ENCODE measurements around the gene RAPH1. TPM values are rescaled to one million over a fixed set of nuclear protein-coding genes. Genes with fewer than 3 reads are reported as not detected.

RAPH1 gene
- total RNA-seq, 1 donor from 2014 or later: 17.2 TPM

DNA sequence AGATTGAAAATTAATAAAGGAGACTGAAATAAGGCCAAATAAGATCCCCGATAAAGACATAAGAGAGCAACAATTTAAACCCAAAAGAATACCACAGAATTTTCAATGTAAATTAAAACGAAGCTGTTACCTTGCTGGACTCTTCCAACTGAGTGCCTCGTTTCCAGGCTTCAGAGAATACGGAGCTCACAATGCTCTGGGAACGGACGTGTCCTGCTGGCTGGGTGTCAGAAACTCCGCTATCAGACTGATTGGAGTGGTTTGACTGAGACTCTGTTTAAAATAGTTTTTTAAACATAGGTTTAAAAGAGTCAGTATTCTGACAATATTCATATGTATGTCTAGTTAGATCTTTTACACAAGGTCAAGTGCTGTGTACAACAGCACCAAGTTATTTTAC is 90.4 kb downstream of the RAPH1 start:
- no peaks in the 10 kb centered on the region for H3K27me3 ChIP-seq (ENCODE audit: low read depth)
- DNase-seq: no peak
- H3K9me3 ChIP-seq (replicated peaks): no peaks in the 10 kb centered on the region
- peaks cover 38% of the 10 kb centered on the region for H3K4me1 ChIP-seq
- H3K4me3 ChIP-seq: no peak overlapping the region
- H3K36me3 ChIP-seq: peaks cover 77% of the 10 kb centered on the region
- TF ChIP-seq, protein P1, sequence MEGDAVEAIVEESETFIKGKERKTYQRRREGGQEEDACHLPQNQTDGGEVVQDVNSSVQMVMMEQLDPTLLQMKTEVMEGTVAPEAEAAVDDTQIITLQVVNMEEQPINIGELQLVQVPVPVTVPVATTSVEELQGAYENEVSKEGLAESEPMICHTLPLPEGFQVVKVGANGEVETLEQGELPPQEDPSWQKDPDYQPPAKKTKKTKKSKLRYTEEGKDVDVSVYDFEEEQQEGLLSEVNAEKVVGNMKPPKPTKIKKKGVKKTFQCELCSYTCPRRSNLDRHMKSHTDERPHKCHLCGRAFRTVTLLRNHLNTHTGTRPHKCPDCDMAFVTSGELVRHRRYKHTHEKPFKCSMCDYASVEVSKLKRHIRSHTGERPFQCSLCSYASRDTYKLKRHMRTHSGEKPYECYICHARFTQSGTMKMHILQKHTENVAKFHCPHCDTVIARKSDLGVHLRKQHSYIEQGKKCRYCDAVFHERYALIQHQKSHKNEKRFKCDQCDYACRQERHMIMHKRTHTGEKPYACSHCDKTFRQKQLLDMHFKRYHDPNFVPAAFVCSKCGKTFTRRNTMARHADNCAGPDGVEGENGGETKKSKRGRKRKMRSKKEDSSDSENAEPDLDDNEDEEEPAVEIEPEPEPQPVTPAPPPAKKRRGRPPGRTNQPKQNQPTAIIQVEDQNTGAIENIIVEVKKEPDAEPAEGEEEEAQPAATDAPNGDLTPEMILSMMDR (IDR thresholded peaks at IDR 0.05; ENCODE audit: borderline replicate concordance): no peak
- intact Hi-C loops (cut with micrococcal nuclease): no loop called here
- no peak overlapping the region for H3K27ac ChIP-seq (replicated peaks)

DNA sequence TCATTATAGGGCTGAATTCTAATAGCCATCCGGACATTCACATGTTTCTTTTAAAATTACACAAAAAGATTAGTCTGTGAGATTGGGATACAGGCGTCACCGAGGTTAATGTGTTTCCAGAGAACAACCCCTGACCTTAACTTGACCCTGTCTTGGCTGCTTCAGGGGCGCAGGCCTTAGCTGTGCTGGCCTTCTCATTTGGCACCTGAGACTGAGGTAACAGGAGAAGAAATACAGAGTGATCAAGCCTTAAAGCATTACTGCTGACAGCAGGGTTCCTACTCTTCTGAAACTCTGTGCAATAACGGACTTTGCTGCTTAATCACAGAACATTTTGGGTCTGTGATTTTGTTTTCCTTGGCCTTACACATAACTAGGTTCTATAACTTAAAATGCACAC is 92.6 kb downstream of the RAPH1 start:
- TF ChIP-seq, protein P1 (IDR thresholded peaks at IDR 0.05; ENCODE audit: borderline replicate concordance): no peak
- DNase-seq: no peak
- no peak overlapping the region for H3K4me3 ChIP-seq
- H3K27ac ChIP-seq (replicated peaks): no peak overlapping the region
- peaks cover 48% of the 10 kb centered on the region for H3K4me1 ChIP-seq
- intact Hi-C loops (cut with micrococcal nuclease): no loop called here
- H3K9me3 ChIP-seq (replicated peaks): no peaks in the 10 kb centered on the region
- H3K27me3 ChIP-seq (ENCODE audit: low read depth): no peaks in the 10 kb centered on the region
- peaks cover 74% of the 10 kb centered on the region for H3K36me3 ChIP-seq

DNA sequence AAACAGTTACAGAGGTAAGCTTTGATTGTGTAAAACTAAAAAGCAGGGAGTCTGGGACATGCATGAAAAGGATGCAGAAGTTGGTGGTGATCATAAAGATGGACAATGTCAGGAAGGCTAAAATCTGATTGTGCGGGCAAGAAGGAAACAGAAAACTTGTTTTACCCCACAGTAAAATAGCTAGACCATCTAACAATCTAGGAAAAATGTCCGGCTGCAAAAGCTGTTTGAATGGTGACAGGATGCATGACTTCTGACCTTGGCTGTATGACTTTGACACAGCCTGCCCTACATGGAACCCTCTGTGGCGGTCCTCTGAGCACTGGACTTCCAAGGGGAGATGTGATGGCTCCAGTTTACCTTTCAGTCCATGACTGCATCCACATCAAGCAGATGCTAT is 93.6 kb downstream of the RAPH1 start:
- H3K27ac ChIP-seq (replicated peaks): no peak overlapping the region
- peaks cover 66% of the 10 kb centered on the region for H3K36me3 ChIP-seq
- no peak overlapping the region for H3K4me3 ChIP-seq
- TF ChIP-seq, protein P1 (IDR thresholded peaks at IDR 0.05; ENCODE audit: borderline replicate concordance): no peak
- intact Hi-C loops (cut with micrococcal nuclease): no loop called here
- H3K4me1 ChIP-seq: peaks cover 58% of the 10 kb centered on the region
- H3K9me3 ChIP-seq (replicated peaks): no peaks in the 10 kb centered on the region
- no peaks in the 10 kb centered on the region for H3K27me3 ChIP-seq (ENCODE audit: low read depth)
- DNase-seq: no peak

DNA sequence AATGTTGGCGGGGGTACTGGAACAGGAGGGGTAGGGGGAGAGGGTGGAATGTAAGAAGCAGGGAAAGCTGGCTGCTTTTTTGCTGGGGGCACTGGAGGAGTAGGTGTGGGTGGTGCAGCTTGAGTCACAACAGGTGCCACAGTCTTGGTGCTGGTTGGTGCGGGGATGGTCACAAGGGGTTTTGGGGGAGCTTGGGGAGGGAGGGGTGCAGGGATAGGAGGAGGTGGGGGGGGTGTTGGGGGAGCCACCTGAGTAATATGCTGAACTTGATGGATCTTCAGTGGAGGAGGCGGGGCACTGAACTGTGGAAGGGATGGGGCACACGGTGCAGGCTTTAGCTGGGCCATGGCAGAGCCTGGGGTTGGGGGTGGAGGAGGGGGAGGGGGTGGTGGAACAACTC is 94.4 kb downstream of the RAPH1 start:
- intact Hi-C loops (cut with micrococcal nuclease): no loop called here

DNA sequence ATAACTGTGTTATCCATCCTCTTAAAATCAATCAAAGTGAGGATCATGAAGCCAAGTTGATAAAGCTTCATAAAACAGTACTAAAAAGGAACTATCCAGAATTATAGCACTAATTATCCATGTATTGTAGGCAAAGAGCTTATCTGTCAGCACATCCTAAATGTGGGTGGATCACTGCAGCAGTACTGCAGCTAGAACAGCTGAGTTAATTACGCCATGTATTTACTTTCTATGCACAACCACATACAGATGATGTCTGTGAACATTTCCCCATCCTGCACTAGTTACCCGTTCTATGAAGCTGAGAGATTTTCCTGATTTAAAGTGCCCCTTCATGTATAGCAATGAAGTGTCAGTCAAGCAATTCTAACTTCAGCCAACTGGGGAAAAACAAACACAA is 96.6 kb downstream of the RAPH1 start:
- H3K36me3 ChIP-seq: peaks cover 45% of the 10 kb centered on the region
- no peak overlapping the region for H3K27ac ChIP-seq (replicated peaks)
- intact Hi-C loops (cut with micrococcal nuclease): loop anchor here (10.0 kb wide), 1 partner anchor 154 kb away; no protein-coding TSS in a partner anchor
- no peak for DNase-seq
- no peak overlapping the region for H3K4me3 ChIP-seq
- no peaks in the 10 kb centered on the region for H3K9me3 ChIP-seq (replicated peaks)
- H3K27me3 ChIP-seq (ENCODE audit: low read depth): no peaks in the 10 kb centered on the region
- TF ChIP-seq, protein P1 (IDR thresholded peaks at IDR 0.05; ENCODE audit: borderline replicate concordance): no peak
- peaks cover 42% of the 10 kb centered on the region for H3K4me1 ChIP-seq

More for the DNA sequence above, 94.4 kb downstream of the RAPH1 start:
- no peak overlapping the region for H3K27ac ChIP-seq (replicated peaks)
- TF ChIP-seq, protein P1 (IDR thresholded peaks at IDR 0.05; ENCODE audit: borderline replicate concordance): no peak
- no peaks in the 10 kb centered on the region for H3K9me3 ChIP-seq (replicated peaks)
- H3K4me3 ChIP-seq: no peak overlapping the region
- peaks cover 59% of the 10 kb centered on the region for H3K36me3 ChIP-seq
- H3K4me1 ChIP-seq: peaks cover 54% of the 10 kb centered on the region
- H3K27me3 ChIP-seq (ENCODE audit: low read depth): no peaks in the 10 kb centered on the region
- DNase-seq: no peak

Measured in left ventricle myocardium inferior (tissue), 1 donor.